A549 (cell line): ENCODE data around the gene TANGO2. TPM values are rescaled to one million over a fixed set of nuclear protein-coding genes. Genes with fewer than 3 reads are reported as not detected.
A peak's percentile ranks its signal among the peaks of the same experiment; 100 is the strongest.

Experiments used
- ATAC-seq, 2 experiments: fragments of 200-7000 bp in 1 of 2; fragments of >200 bp in 1 of 2; cut with Nextera tagmentation in 1 of 2; cut with Tn5 transposase in 1 of 2; 3 replicates each; pipeline versions ENCODE4 v1.8.0 to v1.9.1; 2018 to 2020; ENCODE audit warnings: mild to moderate bottlenecking in 1 of 2, moderate library complexity in 1 of 2
- CTCF ChIA-PET: fragments of 300-600 bp; sonication (Branson Sonifier 250); formaldehyde crosslinking; extraction: SDS; loops from one replicate; lab custom pipeline; 2021; ENCODE audit warnings: antibody characterized with exemption, inconsistent platforms; lab: Yijun Ruan, JAX
- POLR2A ChIA-PET: fragments of 350-600 bp; formaldehyde crosslinking; extraction: SDS; loops from one replicate; lab custom pipeline; 2021; ENCODE audit warnings: antibody characterized with exemption, inconsistent platforms; lab: Yijun Ruan, JAX
- DNase-seq, 2 experiments: peaks; one replicate each; pipeline versions ENCODE4 v3.0.0 to v3.0.0-alpha.2; 2011 to 2016; ENCODE audit warnings: low read depth in 1 of 2, low spot score in 1 of 2
- FAIRE-seq: peaks from 2 replicates; lab custom pipeline; 2011; peaks lifted over from hg19 to GRCh38; lab: Jason Lieb, UNC
- H3K27ac ChIP-seq, 2 experiments: fragments of >200 bp; sonication (Bioruptor Twin); formaldehyde crosslinking; 3 replicates each; pipeline ENCODE4 v1.5.1; 2016 to 2017
- H3K4me1 ChIP-seq: fragments of >200 bp; sonication (Bioruptor Twin); formaldehyde crosslinking; 3 replicates; pipeline ENCODE4 v1.6.1; 2016
- H3K4me2 ChIP-seq: fragments of >200 bp; sonication (Bioruptor Twin); formaldehyde crosslinking; 3 replicates; pipeline ENCODE4 v1.6.1; 2016
- H3K4me3 ChIP-seq: fragments of >200 bp; sonication (Bioruptor Twin); formaldehyde crosslinking; 3 replicates; pipeline ENCODE4 v1.5.1; 2016
- H3K9me3 ChIP-seq: fragments of >200 bp; sonication (Bioruptor Twin); formaldehyde crosslinking; 3 replicates; pipeline ENCODE4 v1.6.1; 2016
- BHLHE40 ChIP-seq: IDR thresholded peaks from 2 replicates; pipeline ENCODE4 v1.6.1; 2012; ENCODE audit warnings: low read depth, low read length, inconsistent platforms
- CBX8 ChIP-seq: fragments of 200-600 bp; sonication (generic); IDR thresholded peaks from 2 replicates; pipeline ENCODE4 v1.6.1; 2016
- CEBPB ChIP-seq, 2 experiments: fragments of >200 bp in 1 of 2; sonication (Bioruptor Twin) in 1 of 2; formaldehyde crosslinking in 1 of 2; IDR thresholded peaks; 2 replicates each; pipeline ENCODE4 v1.6.1; 2012 to 2016
- CHD4 ChIP-seq: fragments of 200-600 bp; sonication (generic); IDR thresholded peaks from 2 replicates; pipeline ENCODE4 v1.6.1; 2016; ENCODE audit warnings: antibody characterized with exemption, mild to moderate bottlenecking, borderline replicate concordance
- EP300 ChIP-seq, 2 experiments: fragments of >200 bp; sonication (Bioruptor Twin); formaldehyde crosslinking; IDR thresholded peaks; 2 replicates in 1 of 2; 3 replicates in 1 of 2; pipeline ENCODE4 v1.6.1; 2016 to 2017
- ESRRA ChIP-seq: fragments of 150-350 bp; IDR thresholded peaks from 2 replicates; pipeline ENCODE4 v1.6.1; 2014; ENCODE audit warnings: mild to moderate bottlenecking, low read length, borderline replicate concordance
- FOSB ChIP-seq: fragments of 250-450 bp; sonication (Bioruptor Pico); IDR thresholded peaks from 2 replicates; pipeline ENCODE4 v1.5.0; 2020; ENCODE audit warnings: mild to moderate bottlenecking, moderate library complexity
- FOSL2 ChIP-seq, 2 experiments: fragments of 450-650 bp in 1 of 2; fragments of >200 bp in 1 of 2; sonication (Bioruptor Twin) in 1 of 2; formaldehyde crosslinking; IDR thresholded peaks; 2 replicates each; pipeline versions ENCODE4 v1.5.0 to v1.6.1; 2016 to 2020; ENCODE audit warnings: mild to moderate bottlenecking in 1 of 2, moderate library complexity in 1 of 2
- FOXS1 ChIP-seq: fragments of 250-450 bp; sonication (Bioruptor Pico); IDR thresholded peaks from 2 replicates; pipeline ENCODE4 v1.5.0; 2020; ENCODE audit warnings: mild to moderate bottlenecking, moderate library complexity
- HOXB13 ChIP-seq: fragments of 250-450 bp; sonication (Bioruptor Pico); IDR thresholded peaks from 2 replicates; pipeline ENCODE4 v1.5.0; 2020; ENCODE audit warnings: low read depth, mild to moderate bottlenecking, moderate library complexity
- HOXB5 ChIP-seq: fragments of 250-450 bp; sonication (Bioruptor Pico); IDR thresholded peaks from 2 replicates; pipeline ENCODE4 v1.5.0; 2020; ENCODE audit warnings: mild to moderate bottlenecking, moderate library complexity
- MAZ ChIP-seq: fragments of 150-350 bp; IDR thresholded peaks from 2 replicates; pipeline ENCODE4 v1.6.1; 2014; ENCODE audit warnings: antibody characterized with exemption, low read depth, low read length, borderline replicate concordance
- NR3C1 ChIP-seq: fragments of >200 bp; sonication (Bioruptor Twin); formaldehyde crosslinking; IDR thresholded peaks from 3 replicates; pipeline ENCODE4 v1.6.1; 2017
- RAD21 ChIP-seq, 2 experiments: fragments of >200 bp in 1 of 2; sonication (Bioruptor Twin) in 1 of 2; formaldehyde crosslinking in 1 of 2; IDR thresholded peaks in 1 of 2; conservative IDR thresholded peaks in 1 of 2; 2 replicates in 1 of 2; 3 replicates in 1 of 2; pipeline ENCODE4 v1.6.1; 2012 to 2018; ENCODE audit warnings: inconsistent platforms in 1 of 2
- RARB ChIP-seq: fragments of 250-450 bp; sonication (Bioruptor Pico); IDR thresholded peaks from 2 replicates; pipeline ENCODE4 v1.8.0; 2021; ENCODE audit warnings: mild to moderate bottlenecking, moderate library complexity
- SMC3 ChIP-seq: fragments of >200 bp; sonication (Bioruptor Twin); formaldehyde crosslinking; IDR thresholded peaks from 3 replicates; pipeline ENCODE4 v1.6.1; 2018; ENCODE audit warnings: inconsistent platforms
- TP53 ChIP-seq: fragments of 250-450 bp; sonication (Bioruptor Pico); IDR thresholded peaks from 2 replicates; pipeline ENCODE4 v1.5.0; 2021; ENCODE audit warnings: mild to moderate bottlenecking, moderate library complexity
- ZFP36 ChIP-seq: fragments of 450-650 bp; IDR thresholded peaks from 2 replicates; pipeline ENCODE4 v1.6.1; 2014; ENCODE audit warnings: borderline replicate concordance; ENCODE audit not compliant: partially characterized antibody
- WGBS: methylation state at CpG from one replicate; pipeline ENCODE4 v1.1.6; 2017; ENCODE audit errors: missing lambda C conversion rate; 5-methylcytosine and 5-hydroxymethylcytosine counted together
- polyA plus RNA-seq, 4 experiments: library from polyadenylated mRNA; depleted of rRNA in 3 of 4; stranded (reverse); fragments of >200 nt; fragmentation: RNase III in 1 of 4; extraction: RNeasy Plus Mini Kit Qiagen cat#74134 plus additional on column Dnase treatment in 1 of 4; gene quantifications; 2 replicates in 3 of 4; 3 replicates in 1 of 4; pipeline ENCODE4 v1.2.3, GENCODE V29; 2011 to 2017
- TF ChIP-seq, protein P1 (sequence below): fragments of >200 bp; sonication (Bioruptor Twin); formaldehyde crosslinking; IDR thresholded peaks from 3 replicates; pipeline ENCODE4 v1.6.1; 2016
- TF ChIP-seq, protein P2 (sequence below): fragments of 250-450 bp; sonication (Bioruptor Pico); IDR thresholded peaks from 2 replicates; pipeline ENCODE4 v1.5.0; 2020; ENCODE audit warnings: low read depth, mild to moderate bottlenecking, moderate library complexity
- TF ChIP-seq, protein P3 (sequence below): IDR thresholded peaks from 2 replicates; pipeline ENCODE4 v1.6.1; 2012

TANGO2 gene
- polyA plus RNA-seq, 2 of the 4 experiments (the other 2 are of a cell fraction), result 13.2 to 13.8 TPM

DNA sequence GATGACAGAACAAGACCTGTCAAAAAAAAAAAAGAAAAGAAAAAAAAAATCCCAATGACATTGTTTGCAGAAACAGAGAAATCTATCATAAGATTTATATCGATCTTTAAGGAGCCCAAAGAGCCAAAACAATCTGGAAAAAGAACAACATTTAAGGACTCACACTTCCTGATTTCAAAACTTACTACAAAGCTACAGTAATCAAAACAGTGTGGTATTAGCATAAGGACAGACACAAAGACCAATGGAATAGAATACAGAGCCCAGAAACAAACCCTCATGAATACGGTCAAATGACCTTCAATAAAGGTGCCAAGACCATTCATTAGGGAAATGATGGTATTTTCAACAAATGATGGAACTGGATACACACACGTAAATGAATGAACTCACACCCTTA lies 16.4 kb upstream of the TANGO2 start:
- 25% methylated on average over 3 of the region's 3 CpGs for WGBS
- ChIA-PET CTCF (no interaction called here), POLR2A (no interaction called here)
- Histone ChIP-seq H3K27ac (no peak overlapping the region), H3K4me1 (no peaks in the 10 kb centered on the region), H3K4me3 (no peak overlapping the region), H3K9me3 (peaks cover 11% of the 10 kb centered on the region), H3K4me2 (no peak overlapping the region)
- DNase-seq, result no peak
- TF ChIP-seq HOXB5, result no peak
- TF ChIP-seq, protein P1, sequence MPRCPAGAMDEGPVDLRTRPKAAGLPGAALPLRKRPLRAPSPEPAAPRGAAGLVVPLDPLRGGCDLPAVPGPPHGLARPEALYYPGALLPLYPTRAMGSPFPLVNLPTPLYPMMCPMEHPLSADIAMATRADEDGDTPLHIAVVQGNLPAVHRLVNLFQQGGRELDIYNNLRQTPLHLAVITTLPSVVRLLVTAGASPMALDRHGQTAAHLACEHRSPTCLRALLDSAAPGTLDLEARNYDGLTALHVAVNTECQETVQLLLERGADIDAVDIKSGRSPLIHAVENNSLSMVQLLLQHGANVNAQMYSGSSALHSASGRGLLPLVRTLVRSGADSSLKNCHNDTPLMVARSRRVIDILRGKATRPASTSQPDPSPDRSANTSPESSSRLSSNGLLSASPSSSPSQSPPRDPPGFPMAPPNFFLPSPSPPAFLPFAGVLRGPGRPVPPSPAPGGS, result no peak
- TF ChIP-seq, protein P2, sequence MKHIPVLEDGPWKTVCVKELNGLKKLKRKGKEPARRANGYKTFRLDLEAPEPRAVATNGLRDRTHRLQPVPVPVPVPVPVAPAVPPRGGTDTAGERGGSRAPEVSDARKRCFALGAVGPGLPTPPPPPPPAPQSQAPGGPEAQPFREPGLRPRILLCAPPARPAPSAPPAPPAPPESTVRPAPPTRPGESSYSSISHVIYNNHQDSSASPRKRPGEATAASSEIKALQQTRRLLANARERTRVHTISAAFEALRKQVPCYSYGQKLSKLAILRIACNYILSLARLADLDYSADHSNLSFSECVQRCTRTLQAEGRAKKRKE (CRISPR knock-in tag), result no peak
- no peak for TF ChIP-seq FOSB (CRISPR knock-in tag)
- TF ChIP-seq CEBPB (IDR thresholded peaks at IDR 0.05), result no peak
- no peak for TF ChIP-seq ESRRA
- TF ChIP-seq EP300 (IDR thresholded peaks at IDR 0.05), result no peak
- TF ChIP-seq RARB (CRISPR knock-in tag), result no peak
- no peak for TF ChIP-seq MAZ
- no peak for TF ChIP-seq CHD4
- TF ChIP-seq HOXB13 (CRISPR knock-in tag), result no peak
- no peak for TF ChIP-seq ZFP36
- no peak for ATAC-seq
- FAIRE-seq, result no peak

DNA sequence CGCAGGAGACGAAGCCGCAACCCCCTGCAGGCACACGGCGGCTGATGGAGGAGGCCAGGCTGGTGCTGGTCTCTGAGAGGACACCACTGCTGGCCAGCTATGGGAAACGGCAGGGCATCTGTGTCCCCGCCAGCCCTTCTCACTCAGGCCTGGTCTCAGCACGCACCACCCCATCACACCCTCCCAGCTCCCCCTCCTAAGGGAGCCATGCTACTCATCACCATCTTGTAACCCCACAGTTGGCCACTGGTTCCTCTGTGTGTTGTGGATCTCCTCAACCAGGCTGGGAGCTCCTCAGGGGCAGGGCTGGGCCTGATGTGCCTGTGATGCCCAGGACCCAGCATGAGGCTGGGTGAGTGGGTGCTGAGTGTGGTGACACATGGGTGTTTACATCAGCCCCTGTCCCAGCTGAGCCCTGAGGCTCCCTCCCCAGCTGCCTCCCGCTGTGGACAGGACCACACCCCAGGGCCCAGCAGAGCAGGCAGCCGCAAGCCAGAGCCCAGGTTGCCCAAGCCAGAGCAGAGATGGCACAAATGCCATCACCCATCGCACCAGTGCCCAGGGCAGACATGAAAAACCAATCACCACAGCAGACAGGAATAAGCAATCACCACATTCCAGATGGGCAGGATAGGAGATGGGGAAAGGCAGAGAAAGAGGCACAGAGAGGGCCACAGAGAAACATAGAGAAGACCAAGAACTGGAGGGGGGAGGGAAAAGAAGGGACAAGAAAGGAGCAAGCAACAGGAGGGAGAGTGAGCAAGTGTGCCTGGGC lies 12.5 kb upstream of the TANGO2 start:
- peaks cover 11% of the 10 kb centered on the region for H3K9me3 ChIP-seq
- no peak overlapping the region for H3K4me2 ChIP-seq
- 81% methylated on average over 8 of the region's 11 CpGs for WGBS
- CTCF ChIA-PET, result interaction anchor here (2.9 kb wide), 1 partner anchor 37 kb away, joined by 7 read pairs; no protein-coding TSS in a partner anchor
- no peak overlapping the region for H3K27ac ChIP-seq
- peak in 1 of 2 experiments; percentile 16; a peak in 1 of 6 replicates for ATAC-seq
- H3K4me1 ChIP-seq, result no peaks in the 10 kb centered on the region
- POLR2A ChIA-PET, result no interaction called here
- TF ChIP-seq BHLHE40, result no peak
- no peak for TF ChIP-seq CEBPB (IDR thresholded peaks at IDR 0.05)
- TF ChIP-seq, protein P3, sequence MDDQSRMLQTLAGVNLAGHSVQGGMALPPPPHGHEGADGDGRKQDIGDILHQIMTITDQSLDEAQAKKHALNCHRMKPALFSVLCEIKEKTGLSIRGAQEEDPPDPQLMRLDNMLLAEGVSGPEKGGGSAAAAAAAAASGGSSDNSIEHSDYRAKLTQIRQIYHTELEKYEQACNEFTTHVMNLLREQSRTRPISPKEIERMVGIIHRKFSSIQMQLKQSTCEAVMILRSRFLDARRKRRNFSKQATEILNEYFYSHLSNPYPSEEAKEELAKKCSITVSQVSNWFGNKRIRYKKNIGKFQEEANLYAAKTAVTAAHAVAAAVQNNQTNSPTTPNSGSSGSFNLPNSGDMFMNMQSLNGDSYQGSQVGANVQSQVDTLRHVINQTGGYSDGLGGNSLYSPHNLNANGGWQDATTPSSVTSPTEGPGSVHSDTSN, result no peak
- no peak for TF ChIP-seq NR3C1
- no peak for TF ChIP-seq FOSB (CRISPR knock-in tag)
- no peak for TF ChIP-seq CHD4
- no peak for TF ChIP-seq FOSL2 (IDR thresholded peaks at IDR 0.05)
- no peak for TF ChIP-seq FOSL2 (CRISPR knock-in tag; IDR thresholded peaks at IDR 0.05)
- TF ChIP-seq CBX8, result no peak
- DNase-seq, result no peak
- no peak for FAIRE-seq
- no peak overlapping the region for H3K4me3 ChIP-seq

DNA sequence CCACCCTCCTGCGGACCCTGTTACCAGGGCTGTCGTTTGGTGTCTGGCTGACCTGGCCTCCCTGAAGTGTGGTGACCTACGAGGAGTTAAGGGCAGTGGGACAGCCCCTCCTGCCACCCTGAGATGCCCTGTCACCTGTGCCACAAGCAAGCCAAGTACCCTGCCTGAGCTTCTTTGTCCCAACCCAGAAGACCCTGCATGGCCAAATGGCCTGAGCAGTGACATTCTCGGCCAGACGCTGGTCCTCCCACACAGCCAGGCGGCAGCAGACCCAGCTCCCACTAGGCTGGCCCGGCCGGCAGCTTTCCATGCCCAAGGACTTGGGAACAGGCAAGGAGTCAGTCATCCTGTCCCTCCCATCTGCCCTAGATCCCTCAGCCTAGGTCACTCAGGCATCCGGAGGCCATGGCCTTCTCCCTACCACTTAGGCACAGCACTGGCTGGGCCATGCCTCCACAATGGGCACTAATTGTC lies 11.9 kb upstream of the TANGO2 start:
- TF ChIP-seq FOXS1 (CRISPR knock-in tag), result no peak
- TF ChIP-seq ESRRA, result no peak
- TF ChIP-seq FOSB (CRISPR knock-in tag), result no peak
- TF ChIP-seq TP53 (CRISPR knock-in tag), result no peak
- no peak for TF ChIP-seq SMC3
- TF ChIP-seq CBX8, result no peak
- no peak for TF ChIP-seq RAD21 (conservative IDR thresholded peaks at IDR 0.05 in 1 of 2, IDR thresholded peaks at IDR 0.05 in 1 of 2)
- TF ChIP-seq MAZ, result no peak
- TF ChIP-seq NR3C1, result no peak
- TF ChIP-seq HOXB5, result no peak
- H3K27ac ChIP-seq, result no peak overlapping the region
- peaks cover 8% of the 10 kb centered on the region for H3K9me3 ChIP-seq
- no peak overlapping the region for H3K4me2 ChIP-seq
- ChIA-PET CTCF (interaction anchor here (2.9 kb wide), 1 partner anchor 38 kb away, joined by 7 read pairs; no protein-coding TSS in a partner anchor), POLR2A (no interaction called here)
- no peak for ATAC-seq
- H3K4me1 ChIP-seq, result no peaks in the 10 kb centered on the region
- H3K4me3 ChIP-seq, result no peak overlapping the region
- 100% methylated on average over 3 of the region's 9 CpGs for WGBS
- no peak for FAIRE-seq
- DNase-seq, result no peak
